GM06990 (cell line): ENCODE results near the gene PPP1R36.

ENCODE experiments used
- DNase-seq: peaks from one replicate; pipeline ENCODE4 v3.0.0-alpha.2; 2011; ENCODE audit not compliant: insufficient read length; ENCODE audit errors: extremely low read depth
- H3K27me3 ChIP-seq: replicated peaks from 2 replicates; pipeline ENCODE4 v1.6.0; 2011; ENCODE audit warnings: low read length; ENCODE audit not compliant: control insufficient read depth, insufficient read depth
- H3K36me3 ChIP-seq: 2 replicates; pipeline ENCODE4 v1.5.1; 2011; ENCODE audit warnings: low read length; ENCODE audit not compliant: control insufficient read depth, insufficient read depth
- H3K4me3 ChIP-seq: replicated peaks from 2 replicates; pipeline ENCODE4 v1.5.1; 2011; ENCODE audit warnings: low read depth, mild to moderate bottlenecking, control low read depth, low read length
- CTCF ChIP-seq: IDR thresholded peaks from 2 replicates; pipeline ENCODE4 v1.5.1; 2011; ENCODE audit warnings: low read length, control low read depth, mild to moderate bottlenecking, inconsistent platforms; ENCODE audit not compliant: insufficient read depth, poor library complexity, severe bottlenecking

Gene PPP1R36

DNA sequence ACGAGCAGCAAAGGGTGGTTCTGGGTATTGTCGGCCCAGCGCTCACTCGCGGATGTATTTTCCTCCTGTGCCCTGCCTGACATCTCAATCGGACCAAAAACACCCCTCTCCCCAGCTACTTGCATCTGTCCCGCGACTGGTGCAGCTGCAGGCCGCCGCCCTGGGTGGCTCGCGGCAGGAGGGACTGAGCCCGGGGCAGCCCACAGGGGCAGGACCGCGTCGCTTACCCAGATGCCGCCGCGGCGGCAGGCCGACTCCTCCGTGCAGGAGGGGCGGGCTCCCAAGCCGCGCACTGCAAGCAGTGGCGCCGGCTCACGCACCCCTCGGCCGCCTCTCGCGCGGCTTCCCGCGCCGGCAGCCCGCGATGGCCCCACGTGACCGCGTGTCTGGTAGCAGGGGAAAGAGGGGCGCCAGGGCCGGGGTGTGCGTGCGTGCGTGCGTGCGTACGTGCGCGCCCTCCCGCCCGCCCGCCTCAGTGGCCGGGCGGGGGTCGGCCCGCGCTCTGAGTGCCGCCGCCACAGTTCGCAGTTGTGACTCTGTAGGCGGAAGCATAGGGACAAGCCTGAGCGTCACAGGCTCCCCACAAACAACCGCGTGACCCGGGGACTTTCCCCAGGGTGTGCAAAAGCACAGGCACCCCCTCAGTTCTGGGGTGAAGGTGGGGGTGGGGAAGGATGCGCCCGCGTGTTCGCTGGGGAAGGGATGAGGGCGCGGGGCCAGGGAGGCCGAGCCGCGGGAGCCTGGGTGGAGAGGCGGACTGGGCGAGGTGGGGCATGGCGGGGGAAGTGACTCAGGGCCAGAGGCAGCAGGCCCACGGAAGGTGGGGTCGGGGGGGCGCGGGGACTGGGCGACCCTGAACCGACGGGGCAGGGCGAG, 46.1 kb upstream of the PPP1R36 start, which contains the start of gene ZBTB25:
ZBTB25 (minus strand) TSS at position 405 of the 876 bp plus-strand sequence. CDS start 13,305 bp downstream, outside the sequence.
- peak; percentile 100 for DNase-seq
- Histone ChIP-seq H3K4me3 (peak within 1 kb of the TSS; percentile 92), H3K36me3 (no peaks in the 10 kb centered on the region), H3K27me3 (no peaks in the 10 kb centered on the region)
- no peak for TF ChIP-seq CTCF

DNA sequence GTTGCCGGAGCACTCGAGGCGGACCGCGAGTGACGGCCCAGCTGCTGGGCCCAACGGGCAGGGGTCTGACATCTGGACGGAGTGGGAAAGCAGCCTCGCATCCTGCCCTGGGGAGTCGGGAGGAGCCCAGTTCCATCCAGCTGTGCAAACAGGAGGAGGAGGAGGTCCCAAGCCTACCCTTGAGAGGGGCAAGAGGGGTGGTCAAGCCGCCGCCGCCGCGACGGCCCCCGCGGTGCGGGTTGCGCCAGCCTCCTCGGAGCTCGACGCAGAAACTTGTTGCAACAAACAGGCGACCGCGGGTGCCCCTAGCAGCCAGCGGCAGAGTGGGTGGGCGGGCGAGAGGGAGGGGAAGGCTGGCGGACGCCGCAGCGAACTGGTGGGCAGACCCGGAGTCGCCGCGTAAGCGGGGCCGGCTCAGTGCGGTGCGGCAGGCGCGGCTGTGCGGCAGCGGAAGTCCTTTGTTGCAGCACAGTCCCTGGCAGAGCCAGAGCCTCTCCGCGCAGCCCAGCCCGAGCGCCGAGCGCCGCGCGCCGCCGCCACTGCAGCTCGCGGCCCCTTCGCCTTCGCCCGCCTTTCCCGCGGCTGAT, 45.4 kb upstream of the PPP1R36 start, which contains the start of gene ZBTB1:
ZBTB1 (plus strand) TSS at position 461 of the 587 bp plus-strand sequence. CDS start 16,735 bp downstream, outside the sequence.
- peak; percentile 92 for DNase-seq
- Histone ChIP-seq H3K36me3 (no peaks in the 10 kb centered on the region), H3K27me3 (no peaks in the 10 kb centered on the region), H3K4me3 (peak within 1 kb of the TSS; percentile 92)
- no peak for TF ChIP-seq CTCF

- H3K27me3 ChIP-seq: no peaks in the 10 kb centered on the region
- DNase-seq: peak; percentile 85
- no peaks in the 10 kb centered on the region for H3K36me3 ChIP-seq
- no peak for TF ChIP-seq CTCF
- H3K4me3 ChIP-seq: peak overlapping the region; percentile 92
These were observed 44.6 kb upstream of the PPP1R36 start for GRCh38 chr14:64504897-64505794.

- Histone ChIP-seq H3K4me3 (peak overlapping the region; percentile 92), H3K36me3 (no peaks in the 10 kb centered on the region), H3K27me3 (no peaks in the 10 kb centered on the region)
- DNase-seq: no peak
- no peak for TF ChIP-seq CTCF
These were observed 43.0 kb upstream of the PPP1R36 start for GRCh38 chr14:64506721-64507120.

- Histone ChIP-seq H3K36me3 (no peaks in the 10 kb centered on the region), H3K27me3 (no peaks in the 10 kb centered on the region), H3K4me3 (peak overlapping the region; percentile 92)
- DNase-seq: no peak
- no peak for TF ChIP-seq CTCF
These were observed 42.2 kb upstream of the PPP1R36 start for GRCh38 chr14:64507376-64508156.
